ENCODE results near the gene GPATCH2L. TPM values are rescaled to one million over a fixed set of nuclear protein-coding genes. Genes with fewer than 3 reads are reported as not detected.

GPATCH2L gene
- total and polyA plus RNA-seq, 2 of the 13 experiments (the other 11 are each of a cell fraction or from before 2014, with no cell fraction given) = 14.4 to 29.0 TPM

DNA sequence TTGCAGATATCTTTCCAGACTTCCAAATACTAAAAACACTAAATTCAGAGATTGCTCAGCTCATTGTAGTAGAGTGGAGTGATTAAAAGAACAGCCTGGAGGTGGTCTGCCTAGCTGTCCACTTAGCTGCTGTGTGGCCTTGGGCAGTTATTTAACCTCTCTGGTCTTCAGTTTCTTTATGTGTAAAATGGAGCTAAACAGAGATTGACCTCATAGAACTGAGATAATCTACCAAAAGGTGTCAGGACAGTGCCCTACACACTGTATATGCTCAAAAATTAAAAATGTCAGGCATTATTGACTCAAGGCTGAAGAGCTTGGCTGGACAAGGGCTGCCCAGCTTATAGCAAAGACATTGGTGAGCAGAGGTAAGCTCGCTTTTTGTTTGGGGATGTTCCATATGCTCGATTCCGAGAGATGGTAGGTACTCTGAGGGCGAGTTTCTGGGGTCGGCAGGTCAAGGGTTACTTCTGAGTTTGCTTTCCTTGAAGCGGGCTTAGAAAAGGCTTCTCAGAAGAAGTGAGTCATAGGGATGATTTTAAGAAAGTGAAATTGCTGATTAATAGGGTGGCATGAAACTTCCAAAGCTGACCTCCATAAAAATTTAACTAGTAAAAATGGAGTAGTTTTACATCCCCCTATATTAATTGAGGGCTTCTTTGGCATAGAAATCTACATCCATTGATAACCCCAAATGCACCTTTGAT, 107.5 kb downstream of the GPATCH2L start:
- H3K4me2 ChIP-seq (ENCODE audit: low read depth, low read length) = no peak overlapping the region
- intact Hi-C loops (cut with micrococcal nuclease; ENCODE audit: unreplicated experiment) = no loop called here
- no peaks in the 10 kb centered on the region for H3K4me1 ChIP-seq (ENCODE audit: insufficient read depth, low read length)
- H3K4me3 ChIP-seq (replicated peaks in 1 of 3; ENCODE audit: insufficient read depth in 1 of 3, low read depth in 2 of 3, low read length in 3 of 3) = no peak overlapping the region
- ATAC-seq (no peak), FAIRE-seq (no peak), DNase-seq (ENCODE audit: low spot score) (no peak)
- no peaks in the 10 kb centered on the region for H3K79me2 ChIP-seq (ENCODE audit: insufficient read depth, low read length)
- WGBS (ENCODE audit: low lambda C conversion rate) = 74% methylated on average over 6 of the region's 6 CpGs
- ChIA-PET CTCF (ENCODE audit: low intra/inter-chr PET ratio, low total read pairs) (no interaction called here), POLR2A (no interaction called here)
- no peak overlapping the region for H3K9ac ChIP-seq (ENCODE audit: insufficient read depth, low read depth, low read length)
- BruUV-seq (replicated peaks) = no TSS peak
- in situ Hi-C loops (cut with HindIII; ENCODE audit: extremely low pct_ligation_motif_present, low pct_unique_long_range_greater_than_20kb) = no loop called here
- no peaks in the 10 kb centered on the region for H3K36me3 ChIP-seq (replicated peaks in 1 of 2; ENCODE audit: control insufficient read depth in 1 of 2, insufficient read depth in 2 of 2, low read length in 2 of 2)
- no peak overlapping the region for H2AFZ ChIP-seq (ENCODE audit: low read length)
- no peaks in the 10 kb centered on the region for H3K27me3 ChIP-seq (ENCODE audit: control insufficient read depth in 1 of 2, insufficient read depth in 2 of 2, low read length in 2 of 2)
- no peaks in the 10 kb centered on the region for H4K20me1 ChIP-seq (ENCODE audit: insufficient read depth, low read length)
- H3K27ac ChIP-seq (ENCODE audit: extremely low read length, insufficient read depth, low read length) = no peak overlapping the region
- H3K9me3 ChIP-seq (ENCODE audit: low read length) = no peaks in the 10 kb centered on the region
- TF ChIP-seq ZNF768 (CRISPR knock-in tag; IDR thresholded peaks at IDR 0.05) = peak; percentile 37; the same call in 1 of the 2 replicates
- no peak for TF ChIP-seq ZBTB44 (CRISPR knock-in tag; IDR thresholded peaks at IDR 0.05)

DNA sequence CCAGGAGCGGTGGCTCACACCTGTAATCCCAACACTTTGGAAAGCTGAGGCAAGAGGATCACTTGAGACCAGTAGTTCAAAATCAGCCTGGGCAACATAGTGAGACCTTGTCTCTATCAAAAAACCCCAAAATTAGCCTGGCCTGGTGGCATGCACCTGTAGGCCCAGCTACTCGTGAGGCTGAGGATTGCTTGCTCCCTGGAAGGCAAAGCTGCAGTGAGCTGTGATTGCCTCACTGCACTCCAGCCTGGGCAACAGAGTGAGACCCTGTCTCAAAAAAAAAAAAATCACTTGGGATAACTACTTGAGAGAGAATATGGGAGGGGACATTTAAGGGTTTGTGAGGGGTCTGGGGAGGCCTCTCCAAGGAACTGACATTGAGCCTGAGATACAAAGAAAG, 109.0 kb downstream of the GPATCH2L start:
- POLR2A ChIA-PET = no interaction called here
- CTCF ChIA-PET (ENCODE audit: low intra/inter-chr PET ratio, low total read pairs) = no interaction called here
- TF ChIP-seq ATF7 (IDR thresholded peaks at IDR 0.05) (no peak), ATF7 (CRISPR knock-in tag; IDR thresholded peaks at IDR 0.05) (no peak), SIX4 (CRISPR knock-in tag; IDR thresholded peaks at IDR 0.05) (no peak), RBFOX2 (IDR thresholded peaks at IDR 0.05; ENCODE audit: low read depth, low read length) (no peak), TBL1XR1 (IDR thresholded peaks at IDR 0.05; ENCODE audit: borderline replicate concordance, low read length, partially characterized antibody) (no peak), MIER3 (CRISPR knock-in tag; IDR thresholded peaks at IDR 0.05; ENCODE audit: borderline replicate concordance) (no peak), THAP8 (CRISPR knock-in tag; IDR thresholded peaks at IDR 0.05; ENCODE audit: borderline replicate concordance) (no peak), TAF15 (IDR thresholded peaks at IDR 0.05; ENCODE audit: low read depth, low read length, poor library complexity, severe bottlenecking) (no peak), ZNF18 (CRISPR knock-in tag; IDR thresholded peaks at IDR 0.05; ENCODE audit: insufficient replicate concordance) (no peak)
- TF ChIP-seq, protein P1, sequence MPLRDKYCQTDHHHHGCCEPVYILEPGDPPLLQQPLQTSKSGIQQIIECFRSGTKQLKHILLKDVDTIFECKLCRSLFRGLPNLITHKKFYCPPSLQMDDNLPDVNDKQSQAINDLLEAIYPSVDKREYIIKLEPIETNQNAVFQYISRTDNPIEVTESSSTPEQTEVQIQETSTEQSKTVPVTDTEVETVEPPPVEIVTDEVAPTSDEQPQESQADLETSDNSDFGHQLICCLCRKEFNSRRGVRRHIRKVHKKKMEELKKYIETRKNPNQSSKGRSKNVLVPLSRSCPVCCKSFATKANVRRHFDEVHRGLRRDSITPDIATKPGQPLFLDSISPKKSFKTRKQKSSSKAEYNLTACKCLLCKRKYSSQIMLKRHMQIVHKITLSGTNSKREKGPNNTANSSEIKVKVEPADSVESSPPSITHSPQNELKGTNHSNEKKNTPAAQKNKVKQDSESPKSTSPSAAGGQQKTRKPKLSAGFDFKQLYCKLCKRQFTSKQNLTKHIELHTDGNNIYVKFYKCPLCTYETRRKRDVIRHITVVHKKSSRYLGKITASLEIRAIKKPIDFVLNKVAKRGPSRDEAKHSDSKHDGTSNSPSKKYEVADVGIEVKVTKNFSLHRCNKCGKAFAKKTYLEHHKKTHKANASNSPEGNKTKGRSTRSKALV (CRISPR knock-in tag; IDR thresholded peaks at IDR 0.05) = no peak

More for the DNA sequence above, 109.0 kb downstream of the GPATCH2L start:
- in situ Hi-C loops (cut with HindIII; ENCODE audit: extremely low pct_ligation_motif_present, low pct_unique_long_range_greater_than_20kb) (no loop called here), intact Hi-C loops (cut with micrococcal nuclease; ENCODE audit: unreplicated experiment) (no loop called here)
- Histone ChIP-seq H4K20me1 (ENCODE audit: insufficient read depth, low read length) (no peaks in the 10 kb centered on the region), H3K27ac (ENCODE audit: extremely low read length, insufficient read depth, low read length) (no peak overlapping the region), H3K9me3 (ENCODE audit: low read length) (no peaks in the 10 kb centered on the region), H3K4me1 (ENCODE audit: insufficient read depth, low read length) (no peaks in the 10 kb centered on the region), H3K36me3 (replicated peaks in 1 of 2; ENCODE audit: control insufficient read depth in 1 of 2, insufficient read depth in 2 of 2, low read length in 2 of 2) (no peaks in the 10 kb centered on the region), H3K4me2 (ENCODE audit: low read depth, low read length) (no peak overlapping the region), H3K79me2 (ENCODE audit: insufficient read depth, low read length) (no peaks in the 10 kb centered on the region), H2AFZ (ENCODE audit: low read length) (no peak overlapping the region), H3K27me3 (ENCODE audit: control insufficient read depth in 1 of 2, insufficient read depth in 2 of 2, low read length in 2 of 2) (no peaks in the 10 kb centered on the region), H3K9ac (ENCODE audit: insufficient read depth, low read depth, low read length) (no peak overlapping the region), H3K4me3 (replicated peaks in 1 of 3; ENCODE audit: insufficient read depth in 1 of 3, low read depth in 2 of 3, low read length in 3 of 3) (no peak overlapping the region)
- FAIRE-seq (no peak), DNase-seq (ENCODE audit: low spot score) (no peak), ATAC-seq (no peak)
- no TSS peak for BruUV-seq (replicated peaks)
- 95% methylated on average over 2 of the region's 2 CpGs for WGBS (ENCODE audit: low lambda C conversion rate)
